Stimulated activated CD4-positive, alpha-beta T cell treated with anti-CD3 and anti-CD28 coated beads, Interleukin-15, amount 100 ng/mL, for 24 hours (primary cell): ENCODE results near the gene LSM3.

Experiments
- DNase-seq: peaks from one replicate; pipeline ENCODE4 v3.0.0-alpha.2; 2020

The LSM3 gene

DNA sequence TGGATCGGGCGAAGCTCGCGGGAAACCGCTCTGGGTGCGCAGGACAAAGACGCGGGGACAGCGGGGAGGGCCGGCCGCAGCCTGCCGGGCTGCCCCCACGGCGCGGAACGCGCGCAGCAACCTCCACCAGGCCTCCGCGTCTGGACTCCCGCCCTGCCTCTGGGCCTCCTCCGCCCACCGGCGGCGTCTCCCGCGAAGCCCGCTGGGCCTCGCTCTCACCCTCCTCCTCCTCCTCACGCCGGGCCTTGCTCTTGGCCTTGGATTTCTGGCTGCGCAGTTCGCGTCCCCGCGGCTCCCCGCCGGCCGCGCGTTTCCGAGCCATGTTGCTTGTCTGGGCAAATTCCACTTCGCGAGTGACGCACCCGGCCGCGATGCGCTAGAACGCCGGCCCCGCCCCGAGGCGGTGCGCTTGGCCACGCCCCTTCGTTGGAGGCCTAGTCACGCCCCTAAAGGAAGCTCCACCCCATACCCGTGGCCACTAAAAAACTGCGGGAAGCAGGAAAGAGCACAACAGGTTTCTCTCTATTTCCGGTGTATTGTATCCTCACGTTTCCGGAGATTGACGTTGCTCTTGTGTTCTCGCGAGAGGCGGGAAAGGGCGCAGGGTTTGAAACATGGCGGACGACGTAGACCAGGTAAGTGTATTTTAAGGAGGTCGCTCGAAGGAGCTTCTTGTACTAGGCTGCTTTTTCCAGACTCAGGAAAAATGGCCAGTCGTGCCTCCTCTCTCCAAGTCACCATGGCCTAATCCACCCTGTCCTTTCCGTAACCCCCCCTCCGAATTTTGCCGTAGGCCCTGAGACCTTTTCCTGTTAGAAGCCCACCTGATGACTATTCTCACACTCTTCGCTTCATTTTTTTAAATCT lies at the start of gene LSM3, which contains the start of gene XPC:
Gene LSM3, plus strand, starts transcription at position 571 of the 867 bp plus-strand sequence. Its CDS starts 44 bp downstream, at position 615.
Gene XPC, minus strand, starts transcription at position 355 of the 867 bp plus-strand sequence. Its CDS starts 33 bp downstream, at position 322.
- DNase-seq, result peak; percentile 96

DNA sequence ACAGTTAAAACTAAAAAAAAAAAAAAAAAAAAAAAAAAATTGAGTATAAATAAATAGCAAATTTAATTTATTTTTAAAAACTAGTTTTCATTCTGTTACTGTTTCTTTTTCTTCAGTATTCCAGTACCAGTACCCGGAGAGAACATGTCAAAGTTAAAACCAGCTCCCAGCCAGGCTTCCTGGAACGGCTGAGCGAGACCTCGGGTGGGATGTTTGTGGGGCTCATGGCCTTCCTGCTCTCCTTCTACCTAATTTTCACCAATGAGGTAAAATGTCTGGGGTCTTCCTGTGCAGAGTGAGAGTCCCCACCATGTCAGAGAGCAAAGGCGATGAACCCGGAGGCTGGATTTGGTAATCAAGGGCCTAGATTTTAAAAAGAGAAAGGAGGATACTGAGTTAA lies 49.3 kb upstream of the LSM3 start:
- DNase-seq, result no peak

DNA sequence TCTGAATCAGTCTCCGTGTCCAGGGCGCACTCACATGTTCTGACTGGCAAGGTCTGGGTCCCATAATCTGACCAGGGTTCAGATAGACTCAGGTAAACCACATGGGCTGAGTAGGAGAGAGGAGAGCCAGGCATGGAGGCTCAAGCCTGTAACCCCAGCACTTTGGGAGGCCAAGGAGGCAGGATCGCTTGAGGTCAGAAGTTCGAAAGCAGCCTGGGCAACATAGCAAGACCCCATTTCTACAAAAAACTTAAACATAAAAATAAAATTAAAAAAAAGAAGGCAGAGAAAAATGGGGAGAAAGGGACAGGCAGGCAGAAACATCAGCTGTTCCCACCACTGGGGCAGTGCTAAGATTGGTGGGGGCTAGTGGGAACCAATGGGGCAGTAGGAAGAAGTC lies 48.4 kb upstream of the LSM3 start:
- no peak for DNase-seq

DNA sequence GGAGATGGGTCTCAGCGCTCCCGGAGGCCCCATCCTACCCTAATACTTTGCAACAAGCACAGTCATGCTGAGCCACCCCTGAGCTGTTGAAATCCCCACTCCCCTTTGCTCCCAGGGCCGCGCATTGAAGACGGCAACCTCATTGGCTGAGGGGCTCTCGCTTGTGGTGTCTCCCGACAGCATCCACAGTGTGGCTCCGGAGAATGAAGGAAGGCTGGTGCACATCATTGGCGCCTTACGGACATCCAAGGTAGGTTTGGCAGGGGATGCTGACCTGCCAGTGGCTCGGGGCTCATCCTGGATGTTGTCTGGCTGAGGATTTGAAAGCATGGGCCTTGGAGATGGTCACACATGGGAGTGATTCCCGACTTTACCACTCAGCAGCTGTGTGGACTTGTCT lies 47.9 kb upstream of the LSM3 start:
- DNase-seq, result no peak

DNA sequence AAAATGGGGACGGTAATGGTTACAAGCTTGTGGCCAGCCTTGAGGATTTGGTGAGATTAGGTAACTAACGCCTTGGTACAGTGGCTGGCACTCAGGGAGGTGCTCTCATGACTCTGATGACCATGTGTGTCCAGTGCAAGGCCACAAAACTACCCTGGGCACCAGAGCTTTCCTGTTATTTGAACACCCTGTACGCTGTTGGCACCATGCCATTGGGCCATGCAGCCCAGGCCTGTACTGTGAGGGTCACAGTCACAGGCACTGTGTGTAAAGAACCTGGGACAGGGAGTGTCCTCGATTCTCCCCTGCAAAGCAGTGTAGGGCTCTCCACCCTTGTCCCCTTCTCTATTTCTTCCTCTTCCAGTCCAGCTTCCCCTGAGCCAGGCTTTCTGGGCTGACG lies 47.5 kb upstream of the LSM3 start:
- DNase-seq, result no peak

DNA sequence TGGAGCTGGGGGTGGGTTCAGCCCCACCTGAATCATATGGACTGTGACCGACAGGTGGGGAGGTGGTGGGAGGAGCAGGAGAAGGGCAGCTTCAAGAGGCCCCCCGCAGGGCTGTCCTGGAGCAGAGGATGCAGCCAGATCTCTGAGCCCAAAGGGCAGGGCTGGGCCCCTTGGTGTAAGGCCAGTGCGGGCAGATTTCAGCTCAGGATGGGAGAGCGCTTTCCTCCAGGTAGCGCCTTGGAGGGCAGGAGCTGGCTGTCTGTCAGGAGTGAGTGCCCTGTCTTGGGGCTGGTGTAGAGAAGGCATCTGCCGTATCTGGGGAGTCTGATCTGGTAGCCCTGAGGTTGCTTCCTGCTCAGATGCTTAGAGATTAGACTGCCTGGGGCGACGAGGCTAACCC lies 46.5 kb upstream of the LSM3 start:
- no peak for DNase-seq

DNA sequence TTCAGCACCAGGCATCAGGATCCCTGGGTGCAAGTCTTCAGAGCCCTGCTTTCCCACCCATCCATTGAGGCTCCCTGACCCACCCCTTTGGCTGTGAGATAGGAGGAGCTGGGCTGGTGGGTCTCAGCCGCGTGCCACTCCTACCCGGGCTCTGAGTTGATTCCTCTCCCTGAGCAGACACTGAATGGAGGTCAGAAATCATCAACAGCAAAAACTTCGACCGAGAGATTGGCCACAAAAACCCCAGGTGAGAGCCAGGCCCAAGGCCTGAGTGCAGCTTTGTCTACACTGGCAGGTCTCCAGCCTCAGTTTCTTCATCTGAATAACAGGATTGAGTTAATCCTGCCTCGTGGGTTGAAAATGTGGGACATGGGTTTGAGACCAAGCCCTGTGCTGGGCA lies 45.9 kb upstream of the LSM3 start:
- no peak for DNase-seq

DNA sequence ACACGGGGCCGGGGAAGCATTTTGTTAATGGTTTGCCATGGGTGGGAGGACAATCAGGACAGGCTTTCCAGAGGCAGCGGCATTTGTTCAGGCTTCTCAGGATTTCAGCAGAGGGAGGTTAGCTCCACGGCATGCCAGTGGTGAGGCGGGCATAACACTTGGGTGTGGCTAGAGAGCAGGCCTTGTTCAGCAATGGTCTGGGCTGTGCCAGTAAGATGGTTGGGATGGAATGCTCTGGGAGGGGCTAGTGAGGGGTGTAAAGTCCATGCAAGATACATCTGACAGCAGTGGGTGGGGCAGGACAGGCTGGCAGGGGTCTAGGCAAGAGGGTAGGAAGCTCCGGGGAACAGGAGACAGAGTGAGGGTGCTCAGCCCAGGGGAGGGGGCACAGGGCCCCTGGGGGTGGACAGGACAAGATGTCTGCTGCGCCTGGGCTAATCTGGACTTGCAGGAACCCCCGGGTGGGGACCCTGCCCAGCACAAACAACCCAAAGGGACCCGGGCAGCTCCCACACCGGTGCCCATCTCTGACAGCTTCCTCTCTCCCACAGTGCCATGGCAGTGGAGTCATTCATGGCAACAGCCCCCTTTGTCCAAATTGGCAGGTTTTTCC lies 45.3 kb upstream of the LSM3 start:
- no peak for DNase-seq

DNA sequence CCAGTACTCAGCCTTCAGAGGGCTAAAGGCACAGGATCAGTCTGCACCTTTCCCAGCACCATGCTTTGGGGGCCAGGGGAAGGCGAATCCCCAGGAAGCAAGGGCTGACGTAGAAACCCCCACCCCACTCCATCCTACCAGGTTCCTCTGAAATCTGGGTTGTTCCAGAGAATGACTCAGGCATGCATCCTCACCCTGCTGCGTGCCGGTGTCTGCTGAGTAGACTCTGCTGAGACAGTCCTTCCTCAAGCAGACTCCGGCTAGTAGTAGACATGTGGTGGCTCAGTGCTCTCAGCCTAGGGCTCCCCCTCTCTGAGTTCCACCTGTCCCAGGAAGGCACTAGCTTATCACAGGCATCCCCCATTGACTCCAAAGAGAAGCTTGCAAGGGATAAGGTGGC lies 44.7 kb upstream of the LSM3 start:
- no peak for DNase-seq

DNA sequence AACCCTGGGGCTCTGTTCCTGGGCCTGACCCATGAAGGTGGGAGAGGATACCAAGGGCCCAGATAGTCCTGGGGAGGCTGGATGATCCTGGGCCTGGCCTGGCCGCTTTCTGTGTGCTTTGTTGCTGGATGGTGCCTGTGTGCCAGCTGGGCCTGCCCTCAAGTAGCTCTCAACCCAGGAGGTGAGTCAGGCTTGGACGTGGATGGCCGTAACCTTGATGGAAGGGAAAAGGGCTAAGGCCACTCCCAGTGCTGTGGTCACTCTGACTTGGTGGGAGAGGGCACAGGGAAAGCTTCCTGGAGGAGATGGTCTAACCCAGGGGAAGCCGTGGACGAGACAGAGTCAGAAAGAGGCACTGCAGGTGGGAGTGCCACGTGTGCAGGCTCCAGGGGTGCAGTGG lies 44.3 kb upstream of the LSM3 start:
- no peak for DNase-seq

DNA sequence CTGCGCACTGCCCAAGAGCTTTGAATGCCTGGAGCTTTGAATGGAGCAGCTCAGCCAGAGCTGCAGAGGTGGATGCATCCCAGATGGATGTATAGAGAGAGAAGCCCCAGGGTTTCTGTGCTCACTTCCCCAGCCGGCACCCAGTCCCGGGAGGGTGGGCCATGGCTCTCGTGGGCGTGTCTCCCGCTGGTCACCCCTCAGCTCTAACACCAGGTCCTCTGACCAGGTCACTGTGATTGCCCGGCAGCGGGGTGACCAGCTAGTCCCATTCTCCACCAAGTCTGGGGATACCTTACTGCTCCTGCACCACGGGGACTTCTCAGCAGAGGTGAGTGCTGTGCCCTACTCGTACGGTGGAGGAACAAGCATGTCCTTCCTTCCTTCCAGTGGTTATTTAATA lies 43.0 kb upstream of the LSM3 start:
- DNase-seq, result no peak

DNA sequence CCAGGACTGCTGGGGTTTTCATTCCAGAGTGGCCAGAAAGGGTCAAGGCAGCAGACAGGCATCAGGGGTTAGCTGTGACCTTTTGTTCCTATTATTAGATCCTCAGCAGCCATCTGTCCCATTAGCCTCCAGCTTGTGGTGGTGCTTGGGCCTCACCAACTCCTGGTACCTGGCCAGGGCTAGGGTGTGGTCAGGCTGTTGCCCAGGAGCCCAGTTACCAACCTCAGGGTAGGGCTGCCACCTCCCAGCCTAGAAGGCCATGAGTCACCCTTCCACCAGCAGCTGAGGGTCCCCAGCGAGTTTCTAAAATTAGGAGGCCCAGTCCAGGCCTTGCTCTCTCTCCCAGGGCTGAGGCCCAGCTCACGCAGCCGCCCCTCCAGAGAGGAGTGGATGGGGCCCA lies 41.6 kb upstream of the LSM3 start:
- no peak for DNase-seq

DNA sequence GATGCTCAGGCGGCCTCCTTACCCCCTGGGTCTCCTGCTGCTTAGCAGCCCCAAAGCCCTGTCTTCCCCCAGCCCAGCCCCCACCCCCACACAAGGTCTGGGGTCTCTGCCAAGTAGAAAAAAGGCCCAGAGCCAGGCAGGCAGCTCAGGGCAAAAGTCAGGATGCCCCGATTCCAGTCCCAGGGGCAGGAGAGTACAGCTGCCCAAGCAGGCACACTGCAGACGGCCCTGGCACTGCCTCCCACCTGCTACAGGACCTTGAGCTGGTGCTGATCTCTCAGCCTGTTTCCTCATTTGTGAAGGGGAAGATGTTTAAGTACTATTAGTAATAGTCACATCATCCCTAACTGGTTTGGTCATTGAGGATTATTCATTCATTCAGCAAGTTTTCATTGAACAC lies 41.2 kb upstream of the LSM3 start:
- no peak for DNase-seq

DNA sequence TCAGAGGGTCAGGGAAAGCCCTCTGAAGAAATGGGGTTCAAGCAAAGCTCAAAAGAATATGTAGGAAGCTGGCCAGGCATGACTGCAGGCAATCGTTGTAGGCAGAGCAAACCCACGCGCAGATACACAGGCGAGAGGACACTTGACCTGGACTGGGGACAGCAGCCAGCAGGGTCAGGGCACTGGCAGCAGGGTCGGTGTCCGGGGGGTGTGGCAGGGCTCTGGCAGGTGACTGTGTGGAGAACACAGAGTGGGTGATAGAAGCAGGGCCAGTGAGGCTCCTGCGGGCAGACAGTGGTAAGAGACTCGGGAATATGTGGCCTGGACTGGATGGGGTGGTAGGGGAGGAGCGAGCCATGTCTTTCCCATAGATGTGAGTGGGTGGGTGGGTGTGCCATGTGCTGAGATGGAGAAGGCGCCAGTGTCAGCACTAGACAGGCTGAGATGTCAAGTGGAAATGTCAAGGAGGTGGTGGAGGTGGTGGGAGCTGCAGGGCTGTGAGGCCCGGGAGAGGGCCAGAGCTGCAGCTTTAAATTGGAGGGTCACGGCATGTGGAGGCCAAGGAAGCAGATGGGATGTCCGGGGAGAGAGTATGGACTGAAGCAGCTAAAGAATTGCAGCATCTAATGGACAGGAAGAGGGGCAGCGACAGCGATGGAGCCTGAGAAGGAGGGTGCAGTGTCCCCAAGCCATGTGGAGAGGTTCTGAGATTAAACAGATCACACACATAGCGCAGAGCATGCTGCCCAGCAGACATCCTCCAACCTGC lies 40.3 kb upstream of the LSM3 start:
- DNase-seq, result no peak

DNA sequence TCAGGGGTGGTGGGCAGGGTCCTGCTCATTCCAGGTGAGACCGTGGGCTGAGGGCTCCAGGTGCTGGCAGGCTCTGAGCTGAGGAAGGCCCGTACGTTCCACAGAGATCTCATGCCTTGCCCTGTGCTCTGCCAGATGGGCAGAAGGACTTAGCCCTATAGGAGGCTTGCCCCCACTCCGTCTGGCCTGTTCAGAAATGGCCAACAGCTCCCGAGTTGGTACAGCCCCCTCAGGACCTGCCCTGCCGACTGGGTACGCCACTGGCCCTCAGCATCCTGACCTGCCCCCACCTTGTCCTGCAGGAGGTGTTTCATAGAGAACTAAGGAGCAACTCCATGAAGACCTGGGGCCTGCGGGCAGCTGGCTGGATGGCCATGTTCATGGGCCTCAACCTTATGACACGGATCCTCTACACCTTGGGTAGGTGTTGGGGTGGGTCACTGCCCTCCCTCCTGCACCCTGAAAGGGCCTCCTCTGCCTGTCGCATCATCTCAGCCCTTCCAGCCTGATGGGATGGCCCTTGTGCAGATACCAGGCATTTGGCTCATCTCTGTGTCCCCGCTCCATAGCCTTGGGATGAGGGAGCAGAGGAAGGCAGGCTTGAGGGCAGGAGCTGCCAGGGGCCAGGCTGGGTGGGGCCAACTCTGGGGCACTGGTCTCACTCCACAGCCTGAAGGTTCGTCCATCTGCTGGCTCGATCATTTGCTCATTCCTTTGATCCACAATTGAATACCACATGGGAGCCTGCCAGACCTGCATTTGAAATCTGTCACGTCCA lies 39.5 kb upstream of the LSM3 start:
- no peak for DNase-seq

DNA sequence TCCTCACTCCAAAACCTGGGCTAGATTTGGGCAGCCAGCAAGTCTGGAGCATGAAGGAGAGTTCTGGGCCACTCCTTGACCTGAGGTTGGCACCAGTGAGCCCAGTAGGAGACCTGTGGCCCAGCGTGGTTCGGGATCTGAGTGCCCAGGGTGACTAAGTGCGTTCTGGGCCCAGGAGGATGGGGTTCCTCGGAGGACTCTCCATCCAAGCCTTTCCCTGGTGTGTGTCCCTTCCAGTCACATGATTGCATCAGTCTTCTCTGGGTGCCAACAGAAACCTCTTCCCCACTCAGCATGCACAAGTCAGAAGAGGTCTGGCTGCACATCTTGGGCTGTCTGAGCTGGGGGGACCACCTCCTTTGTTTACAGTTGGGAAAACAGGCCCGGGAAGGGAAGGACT lies 38.8 kb upstream of the LSM3 start:
- DNase-seq, result no peak

DNA sequence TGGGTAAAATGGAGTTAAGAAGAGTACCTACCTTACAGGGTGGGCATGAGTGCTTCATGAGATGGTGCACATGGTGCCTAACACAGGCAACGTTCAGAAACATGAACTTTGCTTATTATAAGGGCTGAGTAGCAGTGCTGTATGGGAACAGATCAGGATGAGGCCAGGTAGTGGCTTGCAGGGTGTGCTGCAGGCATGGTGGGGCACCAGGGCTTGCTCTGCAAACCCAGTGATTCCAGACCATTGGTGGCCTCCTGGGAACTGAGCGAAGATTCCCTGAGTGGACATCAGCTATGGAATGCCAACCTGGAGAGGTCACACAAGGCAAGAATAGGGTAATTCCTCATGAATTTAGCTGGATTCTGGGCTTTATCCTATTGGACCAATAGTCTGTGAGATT lies 37.9 kb upstream of the LSM3 start:
- no peak for DNase-seq

DNA sequence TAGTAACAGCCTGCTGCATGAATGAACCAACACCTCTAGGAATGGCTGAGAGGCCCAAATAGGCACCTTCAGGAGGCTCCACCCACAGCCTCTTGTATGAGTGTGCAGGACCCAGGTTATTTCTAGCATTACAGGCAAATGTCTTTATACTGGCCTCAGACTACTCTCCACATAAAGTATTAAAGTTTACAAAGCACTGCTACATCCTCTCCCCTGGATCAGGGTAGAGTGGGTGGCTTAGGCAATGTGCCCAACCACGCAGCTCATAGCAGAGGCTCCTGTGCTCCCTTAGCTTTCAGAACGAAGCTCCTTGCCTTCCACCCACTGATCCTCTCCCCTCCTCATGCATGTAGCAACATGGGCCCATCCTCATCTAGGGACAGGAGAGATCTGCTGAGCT lies 37.5 kb upstream of the LSM3 start:
- DNase-seq, result no peak

DNA sequence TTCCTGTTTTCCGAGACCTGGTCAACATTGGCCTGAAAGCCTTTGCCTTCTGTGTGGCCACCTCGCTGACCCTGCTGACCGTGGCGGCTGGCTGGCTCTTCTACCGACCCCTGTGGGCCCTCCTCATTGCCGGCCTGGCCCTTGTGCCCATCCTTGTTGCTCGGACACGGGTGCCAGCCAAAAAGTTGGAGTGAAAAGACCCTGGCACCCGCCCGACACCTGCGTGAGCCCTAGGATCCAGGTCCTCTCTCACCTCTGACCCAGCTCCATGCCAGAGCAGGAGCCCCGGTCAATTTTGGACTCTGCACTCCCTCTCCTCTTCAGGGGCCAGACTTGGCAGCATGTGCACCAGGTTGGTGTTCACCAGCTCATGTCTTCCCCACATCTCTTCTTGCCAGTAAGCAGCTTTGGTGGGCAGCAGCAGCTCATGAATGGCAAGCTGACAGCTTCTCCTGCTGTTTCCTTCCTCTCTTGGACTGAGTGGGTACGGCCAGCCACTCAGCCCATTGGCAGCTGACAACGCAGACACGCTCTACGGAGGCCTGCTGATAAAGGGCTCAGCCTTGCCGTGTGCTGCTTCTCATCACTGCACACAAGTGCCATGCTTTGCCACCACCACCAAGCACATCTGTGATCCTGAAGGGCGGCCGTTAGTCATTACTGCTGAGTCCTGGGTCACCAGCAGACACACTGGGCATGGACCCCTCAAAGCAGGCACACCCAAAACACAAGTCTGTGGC lies 36.8 kb upstream of the LSM3 start:
- no peak for DNase-seq

DNA sequence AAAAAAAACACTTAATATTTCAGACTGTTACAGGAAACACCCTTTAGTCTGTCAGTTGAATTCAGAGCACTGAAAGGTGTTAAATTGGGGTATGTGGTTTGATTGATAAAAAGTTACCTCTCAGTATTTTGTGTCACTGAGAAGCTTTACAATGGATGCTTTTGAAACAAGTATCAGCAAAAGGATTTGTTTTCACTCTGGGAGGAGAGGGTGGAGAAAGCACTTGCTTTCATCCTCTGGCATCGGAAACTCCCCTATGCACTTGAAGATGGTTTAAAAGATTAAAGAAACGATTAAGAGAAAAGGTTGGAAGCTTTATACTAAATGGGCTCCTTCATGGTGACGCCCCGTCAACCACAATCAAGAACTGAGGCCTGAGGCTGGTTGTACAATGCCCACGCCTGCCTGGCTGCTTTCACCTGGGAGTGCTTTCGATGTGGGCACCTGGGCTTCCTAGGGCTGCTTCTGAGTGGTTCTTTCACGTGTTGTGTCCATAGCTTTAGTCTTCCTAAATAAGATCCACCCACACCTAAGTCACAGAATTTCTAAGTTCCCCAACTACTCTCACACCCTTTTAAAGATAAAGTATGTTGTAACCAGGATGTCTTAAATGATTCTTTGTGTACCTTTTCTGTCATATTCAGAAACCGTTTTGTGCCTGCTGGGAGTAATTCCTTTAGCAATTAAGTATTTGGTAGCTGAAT lies 35.9 kb upstream of the LSM3 start:
- peak; percentile 51 for DNase-seq
